ENCODE data around the gene RAPGEF6. TPM values are rescaled to one million over a fixed set of nuclear protein-coding genes. Genes with fewer than 3 reads are reported as not detected.
A peak's percentile ranks its signal among the peaks of the same experiment; 100 is the strongest.

Gene RAPGEF6
- total and polyA plus RNA-seq, 12 donors, result 1.5 to 16.3 (median 10.9) TPM

DNA sequence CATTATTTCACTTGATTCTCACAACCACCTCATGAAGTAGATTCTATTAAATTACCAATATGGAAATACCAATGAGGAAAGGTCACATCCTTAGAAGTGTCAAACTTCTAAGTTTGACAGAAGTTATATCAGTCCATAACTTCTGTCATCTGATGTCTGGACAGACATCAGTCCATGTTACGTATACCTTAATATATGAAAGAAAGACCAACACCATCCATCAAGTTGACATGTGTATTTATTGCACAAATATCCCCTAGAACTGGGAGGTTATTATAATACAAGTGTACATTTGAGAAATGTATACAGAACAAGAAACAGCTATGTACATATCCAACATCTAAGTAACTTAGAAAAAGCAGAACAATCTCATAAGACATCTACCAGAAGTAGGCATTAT is 6.5 kb upstream of the RAPGEF6 start:
- Histone ChIP-seq H3K27ac (no peak overlapping the region), H3K4me3 (no peak overlapping the region), H3K36me3 (peaks cover 0 to 46% (median 17%) of the 10 kb centered on the region in 9 donors), H3K4me1 (peaks cover 0 to 14% (median 3%) of the 10 kb centered on the region in 9 donors), H3K27me3 (no peaks in the 10 kb centered on the region), H3K9me3 (no peaks in the 10 kb centered on the region)
- intact Hi-C loops (cut with DNase I), result no loop called here
- TF ChIP-seq CTCF (IDR thresholded peaks at IDR 0.05), result no peak
- no peak for ATAC-seq
- DNase-seq, result no peak
- WGBS, 2 donors, result 95 to 100% methylated on average over 1 of the region's 1 CpG

GRCh38 chr5:131640043-131640856 is 5.2 kb upstream of the RAPGEF6 start:
- 54 to 60% methylated on average over 5 of the region's 5 CpGs for WGBS, 2 donors
- H3K36me3 ChIP-seq, result peaks cover 0 to 34% (median 9%) of the 10 kb centered on the region in 9 donors

DNA sequence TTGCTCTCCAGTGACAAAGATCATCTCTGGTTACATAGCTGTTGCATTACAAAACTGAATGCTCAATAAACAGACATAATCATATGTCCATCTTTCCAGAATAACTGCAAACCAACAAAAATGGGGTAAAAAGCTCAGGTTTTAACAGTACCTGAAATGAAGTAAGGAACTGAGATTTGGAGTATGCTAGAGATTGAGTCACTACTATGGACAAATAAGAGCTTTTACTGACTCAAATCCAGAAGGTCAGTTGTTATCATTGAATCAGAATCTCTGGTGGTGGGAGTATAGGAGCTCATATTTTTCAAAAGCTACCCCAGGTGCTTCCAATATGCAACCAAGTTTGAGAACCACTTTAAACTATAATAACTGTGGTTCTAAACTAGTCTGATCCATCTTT is 4.1 kb upstream of the RAPGEF6 start:
- Histone ChIP-seq H3K4me3 (no peak overlapping the region), H3K4me1 (peaks cover 0 to 20% (median 10%) of the 10 kb centered on the region in 9 donors), H3K9me3 (no peaks in the 10 kb centered on the region), H3K27ac (peak overlapping the region in 1 of 10 donors; percentile 3), H3K27me3 (no peaks in the 10 kb centered on the region), H3K36me3 (peaks cover 0 to 23% (median 0%) of the 10 kb centered on the region in 9 donors)
- intact Hi-C loops (cut with DNase I), result loop anchor here in 4 of 10 donors (5.0 to 10.0 kb wide), 2 partner anchors 156 to 158 kb away; partner anchors contain the start of gene FNIP1 (in 4 of the 4)
- ATAC-seq, result no peak
- TF ChIP-seq CTCF (IDR thresholded peaks at IDR 0.05), result no peak
- no peak for DNase-seq

More at GRCh38 chr5:131640043-131640856, 5.2 kb upstream of the RAPGEF6 start:
- intact Hi-C loops (cut with DNase I), result no loop called here
- Histone ChIP-seq H3K9me3 (no peaks in the 10 kb centered on the region), H3K27me3 (no peaks in the 10 kb centered on the region), H3K4me3 (no peak overlapping the region), H3K27ac (peak overlapping the region in 1 of 10 donors; percentile 45), H3K4me1 (peaks cover 0 to 18% (median 8%) of the 10 kb centered on the region in 9 donors)
- TF ChIP-seq CTCF (IDR thresholded peaks at IDR 0.05), result no peak
- DNase-seq, result no peak
- no peak for ATAC-seq

DNA sequence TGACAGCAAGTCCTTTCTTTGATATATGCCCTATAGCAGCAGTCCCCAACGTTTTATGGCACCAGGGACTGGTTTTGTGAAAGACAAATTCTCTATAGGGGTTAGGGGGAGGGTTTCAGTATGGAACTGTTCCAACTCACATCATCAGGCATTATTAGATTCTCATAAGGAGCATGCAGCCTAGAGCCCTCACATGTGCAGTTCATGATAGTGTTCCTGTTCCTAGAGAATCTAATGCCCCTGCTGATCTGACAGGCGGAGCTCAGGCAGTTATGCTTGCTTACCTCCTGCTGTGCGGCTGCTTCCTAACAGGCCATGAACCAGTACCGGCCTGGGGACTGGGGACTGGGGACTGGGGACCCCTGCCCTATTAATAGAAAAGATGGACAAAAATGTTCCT is 2.7 kb upstream of the RAPGEF6 start:
- H3K9me3 ChIP-seq, result no peaks in the 10 kb centered on the region
- intact Hi-C loops (cut with DNase I), result loop anchor here in 4 of 10 donors (5.0 to 10.0 kb wide), 2 partner anchors 157 to 160 kb away; partner anchors contain the start of gene FNIP1 (in 4 of the 4)
- DNase-seq (no peak), ATAC-seq (no peak)
- H3K27ac ChIP-seq, result no peak overlapping the region
- no peaks in the 10 kb centered on the region for H3K27me3 ChIP-seq
- peaks cover 0 to 14% (median 0%) of the 10 kb centered on the region in 9 donors for H3K36me3 ChIP-seq
- H3K4me1 ChIP-seq, result peaks cover 4 to 35% (median 23%) of the 10 kb centered on the region in 9 donors
- 81 to 87% methylated on average over 4 of the region's 4 CpGs for WGBS, 2 donors
- TF ChIP-seq CTCF (IDR thresholded peaks at IDR 0.05), result no peak
- no peak overlapping the region for H3K4me3 ChIP-seq

All from heart right ventricle (tissue), 16 donors.